K562 (cell line): ENCODE data around the gene MAZ. TPM values are rescaled to one million over a fixed set of nuclear protein-coding genes. Genes with fewer than 3 reads are reported as not detected.
A peak's percentile ranks its signal among the peaks of the same experiment; 100 is the strongest.

Experiments
- ATAC-seq: fragments of 200-7000 bp; cut with Tn5 transposase; 3 replicates; pipeline ENCODE4 v1.9.1; 2020; ENCODE audit warnings: moderate library complexity
- BruUV-seq: library from RNA; stranded (reverse); fragments of 400-500 nt; replicated peaks from 2 replicates; lab custom pipeline; 2021; lab: Mats Ljungman, UMichigan
- CTCF ChIA-PET: fragments of 300-600 bp; formaldehyde crosslinking; extraction: SDS; loops from one replicate; lab custom pipeline; 2021; ENCODE audit warnings: low intra/inter-chr PET ratio; lab: Yijun Ruan, JAX
- POLR2A ChIA-PET: fragments of 300-600, 350-650 bp; sonication (Branson Sonifier 250); formaldehyde crosslinking; extraction: SDS; loops from one replicate; lab custom pipeline; 2021; ENCODE audit warnings: antibody characterized with exemption, inconsistent platforms; lab: Yijun Ruan, JAX
- DNase-seq, 4 experiments: peaks; one replicate each; pipeline versions ENCODE4 v3.0.0 to v3.0.0-alpha.2; 2011 to 2018; ENCODE audit warnings: low spot score in 3 of 4, mixed read lengths in 3 of 4; ENCODE audit errors: extremely low read depth in 1 of 4
- FAIRE-seq: peaks from 2 replicates; lab custom pipeline; 2011; peaks lifted over from hg19 to GRCh38; lab: Jason Lieb, UNC
- H2AFZ ChIP-seq: 2 replicates; pipeline ENCODE4 v1.6.0; 2011; ENCODE audit warnings: low read depth, low read length, control low read depth, inconsistent platforms
- H3K27ac ChIP-seq: fragments of 200-600 bp; 3 replicates; pipeline ENCODE4 v1.8.0; 2011; ENCODE audit warnings: low read depth, mild to moderate bottlenecking, control low read depth, inconsistent platforms, low read length, moderate library complexity, mixed read lengths; ENCODE audit errors: extremely low read depth
- H3K27me3 ChIP-seq, 2 experiments: fragments of 300-600 bp in 1 of 2; 2 replicates in 1 of 2; 3 replicates in 1 of 2; pipeline versions ENCODE4 v1.6.0 to v1.8.0; 2011; ENCODE audit warnings: inconsistent platforms in 2 of 2, low read length in 2 of 2, mild to moderate bottlenecking in 1 of 2, mixed read lengths in 1 of 2, moderate library complexity in 1 of 2; ENCODE audit not compliant: control insufficient read depth in 2 of 2, insufficient read depth in 2 of 2
- H3K36me3 ChIP-seq: fragments of 300-600 bp; 3 replicates; pipeline ENCODE4 v1.8.0; 2011; ENCODE audit warnings: mild to moderate bottlenecking, low read length, inconsistent platforms; ENCODE audit not compliant: control insufficient read depth, insufficient read depth
- H3K4me1 ChIP-seq, 2 experiments: fragments of 200-600 bp in 1 of 2; replicated peaks in 1 of 2; 2 replicates in 1 of 2; 3 replicates in 1 of 2; pipeline versions ENCODE4 v1.5.1 to v1.8.0; 2011; ENCODE audit warnings: inconsistent platforms in 2 of 2, low read length in 2 of 2, mild to moderate bottlenecking in 1 of 2, mixed read lengths in 1 of 2, moderate library complexity in 1 of 2; ENCODE audit not compliant: control insufficient read depth in 2 of 2, insufficient read depth in 2 of 2
- H3K4me2 ChIP-seq: 2 replicates; pipeline ENCODE4 v1.6.1; 2011; ENCODE audit warnings: low read length, control low read depth, inconsistent platforms, mixed read lengths; ENCODE audit not compliant: insufficient read depth
- H3K4me3 ChIP-seq: fragments of 200-600 bp; sonication (generic), shearing (Covaris generic); 2 replicates; pipeline ENCODE4 v1.5.1; 2016; ENCODE audit warnings: control low read depth, inconsistent platforms
- H3K79me2 ChIP-seq: fragments of 200-600 bp; 3 replicates; pipeline ENCODE4 v1.8.0; 2011; ENCODE audit warnings: low read length, inconsistent platforms; ENCODE audit not compliant: control insufficient read depth, insufficient read depth
- H3K9ac ChIP-seq, 2 experiments: 2 replicates each; pipeline versions ENCODE4 v1.6.0 to v1.6.1; 2011; ENCODE audit warnings: low read depth in 2 of 2, low read length in 2 of 2, control low read depth in 1 of 2, inconsistent platforms in 1 of 2, mild to moderate bottlenecking in 1 of 2, mixed read lengths in 1 of 2; ENCODE audit not compliant: insufficient read depth in 1 of 2
- H3K9me1 ChIP-seq: one replicate; pipeline ENCODE4 v1.6.0; 2011; ENCODE audit warnings: inconsistent platforms, mild to moderate bottlenecking, low read length, moderate library complexity; ENCODE audit not compliant: control insufficient read depth, insufficient read depth
- H3K9me3 ChIP-seq: replicated peaks from 2 replicates; pipeline ENCODE4 v1.5.1; 2011; ENCODE audit warnings: low read depth, low read length, inconsistent platforms; ENCODE audit not compliant: control insufficient read depth, insufficient read depth
- H4K20me1 ChIP-seq: replicated peaks from 2 replicates; pipeline ENCODE4 v1.6.1; 2011; ENCODE audit warnings: low read length, inconsistent platforms, mixed read lengths; ENCODE audit not compliant: control insufficient read depth, insufficient read depth
- ARID1B ChIP-seq: fragments of 450-650 bp; IDR thresholded peaks from 2 replicates; pipeline ENCODE4 v1.6.1; 2016; ENCODE audit warnings: antibody characterized with exemption, mild to moderate bottlenecking, inconsistent platforms
- C11orf30 ChIP-seq: fragments of 450-650 bp; IDR thresholded peaks from 2 replicates; pipeline ENCODE4 v1.6.1; 2016; ENCODE audit warnings: low read depth, mild to moderate bottlenecking
- CBFA2T2 ChIP-seq: fragments of 450-650 bp; conservative IDR thresholded peaks from 2 replicates; pipeline ENCODE4 v1.6.1; 2017; ENCODE audit warnings: mild to moderate bottlenecking
- CBFA2T3 ChIP-seq: fragments of 450-650 bp; IDR thresholded peaks from 2 replicates; pipeline ENCODE4 v1.6.1; 2017
- FOXA3 ChIP-seq, 2 experiments: fragments of 450-650 bp in 1 of 2; sonication (generic) in 1 of 2; formaldehyde crosslinking; IDR thresholded peaks in 1 of 2; conservative IDR thresholded peaks in 1 of 2; 2 replicates each; pipeline versions ENCODE4 v1.4.0 to v1.8.0; 2020 to 2022; ENCODE audit warnings: mild to moderate bottlenecking in 2 of 2, missing genetic modification reagents in 1 of 2
- KDM1A ChIP-seq, 2 experiments: fragments of 450-650 bp; IDR thresholded peaks; 2 replicates each; pipeline ENCODE4 v1.6.1; 2016; ENCODE audit warnings: mild to moderate bottlenecking in 2 of 2
- MAFG ChIP-seq: fragments of 450-650 bp; conservative IDR thresholded peaks from 2 replicates; pipeline ENCODE4 v1.6.1; 2016; ENCODE audit warnings: missing genetic modification characterization, missing compliant biosample characterization
- NFE2 ChIP-seq: IDR thresholded peaks from 2 replicates; pipeline ENCODE4 v1.6.1; 2014; ENCODE audit warnings: antibody characterized with exemption, low read depth
- NRF1 ChIP-seq, 2 experiments: fragments of 450-650 bp; IDR thresholded peaks in 1 of 2; conservative IDR thresholded peaks in 1 of 2; 2 replicates each; pipeline ENCODE4 v1.6.1; 2014; ENCODE audit warnings: mild to moderate bottlenecking in 2 of 2
- PCBP2 ChIP-seq: fragments of 200-400 bp; formaldehyde crosslinking; IDR thresholded peaks from 2 replicates; pipeline ENCODE4 v1.6.1; 2018; ENCODE audit warnings: low read length, low read depth, mild to moderate bottlenecking, moderate library complexity; ENCODE audit not compliant: poor library complexity, severe bottlenecking
- POLR2G ChIP-seq: fragments of 200-400 bp; formaldehyde crosslinking; IDR thresholded peaks from 2 replicates; pipeline ENCODE4 v1.6.1; 2017; ENCODE audit warnings: low read depth, mild to moderate bottlenecking, antibody characterized with exemption, low read length, moderate library complexity
- RBFOX2 ChIP-seq: fragments of 200-400 bp; formaldehyde crosslinking; IDR thresholded peaks from 2 replicates; pipeline ENCODE4 v1.6.1; 2017; ENCODE audit warnings: low read depth, mild to moderate bottlenecking, low read length, moderate library complexity
- SPI1 ChIP-seq: IDR thresholded peaks from 2 replicates; pipeline ENCODE4 v1.6.1; 2011; ENCODE audit warnings: low read depth, low read length, control low read depth, borderline replicate concordance
- ZBTB7A ChIP-seq: IDR thresholded peaks from 2 replicates; pipeline ENCODE4 v1.6.1; 2011; ENCODE audit warnings: low read depth, mild to moderate bottlenecking, low read length, moderate library complexity, borderline replicate concordance; ENCODE audit not compliant: control insufficient read depth
- ZBTB8A ChIP-seq: fragments of 450-650 bp; IDR thresholded peaks from 2 replicates; pipeline ENCODE4 v1.6.1; 2018; ENCODE audit warnings: mild to moderate bottlenecking, moderate library complexity; ENCODE audit not compliant: partially characterized antibody
- ZNF24 ChIP-seq: fragments of 450-650 bp; IDR thresholded peaks from 2 replicates; pipeline ENCODE4 v1.6.1; 2016
- ZNF282 ChIP-seq: sonication (generic); formaldehyde crosslinking; IDR thresholded peaks from 2 replicates; pipeline ENCODE4 v1.8.1; 2023; ENCODE audit warnings: missing genetic modification reagents
- ZNF316 ChIP-seq: fragments of 450-650 bp; IDR thresholded peaks from 2 replicates; pipeline ENCODE4 v1.6.1; 2016
- WGBS: fragments of 100-300 bp; shearing (Covaris generic); methylation state at CpG from one replicate; pipeline ENCODE4 v1.1.6; 2016; ENCODE audit warnings: low coverage, mixed read lengths; ENCODE audit not compliant: insufficient coverage; ENCODE audit errors: missing lambda C conversion rate; 5-methylcytosine and 5-hydroxymethylcytosine counted together
- in situ Hi-C: fragments of 300-500 bp; cut with MboI; formaldehyde crosslinking; loops from 4 replicates; pipeline ENCODE4 v1.15.0; 2018; ENCODE audit warnings: inconsistent platforms, mixed read lengths
- intact Hi-C: fragments of 100-400 bp; cut with micrococcal nuclease; formaldehyde crosslinking; loops from 2 replicates; pipeline ENCODE4 v1.14.2; 2022
- polyA plus RNA-seq, 8 experiments: library from polyadenylated mRNA; depleted of rRNA in 4 of 8; stranded (reverse) in 5 of 8; unstranded in 3 of 8; fragments of >200 nt; fragmentation: Nextera tagmentation in 2 of 8; fragmentation: Illumina TruSeq in 1 of 8; extraction: Ambion mirVana in 2 of 8; extraction: Trizol in 1 of 8; gene quantifications; 2 replicates each; pipeline versions ENCODE4 v1.2.1 to v1.2.3, GENCODE V29; 2011 to 2014; ENCODE audit warnings: inconsistent platforms in 1 of 8, missing spikeins in 1 of 8
- total RNA-seq, 7 experiments: library from RNA; depleted of rRNA in 6 of 7; stranded (reverse); fragments of >200 nt in 6 of 7; fragmentation: Illumina TruSeq in 2 of 7; extraction: Trizol in 2 of 7; gene quantifications; 2 replicates each; pipeline versions ENCODE4 v1.2.1 to v1.2.3, GENCODE V29; 2011 to 2021; ENCODE audit warnings: low replicate concordance in 1 of 7
- TF ChIP-seq, protein P1 (sequence below): sonication (generic); formaldehyde crosslinking; IDR thresholded peaks from 2 replicates; pipeline ENCODE4 v1.8.0; 2022; ENCODE audit warnings: missing genetic modification reagents, mild to moderate bottlenecking, moderate library complexity, borderline replicate concordance

Gene MAZ
- total and polyA plus RNA-seq, 9 of the 15 experiments (the other 6 are each of a cell fraction or from before 2014, with no cell fraction given), result 45.4 to 532 (median 250) TPM

DNA sequence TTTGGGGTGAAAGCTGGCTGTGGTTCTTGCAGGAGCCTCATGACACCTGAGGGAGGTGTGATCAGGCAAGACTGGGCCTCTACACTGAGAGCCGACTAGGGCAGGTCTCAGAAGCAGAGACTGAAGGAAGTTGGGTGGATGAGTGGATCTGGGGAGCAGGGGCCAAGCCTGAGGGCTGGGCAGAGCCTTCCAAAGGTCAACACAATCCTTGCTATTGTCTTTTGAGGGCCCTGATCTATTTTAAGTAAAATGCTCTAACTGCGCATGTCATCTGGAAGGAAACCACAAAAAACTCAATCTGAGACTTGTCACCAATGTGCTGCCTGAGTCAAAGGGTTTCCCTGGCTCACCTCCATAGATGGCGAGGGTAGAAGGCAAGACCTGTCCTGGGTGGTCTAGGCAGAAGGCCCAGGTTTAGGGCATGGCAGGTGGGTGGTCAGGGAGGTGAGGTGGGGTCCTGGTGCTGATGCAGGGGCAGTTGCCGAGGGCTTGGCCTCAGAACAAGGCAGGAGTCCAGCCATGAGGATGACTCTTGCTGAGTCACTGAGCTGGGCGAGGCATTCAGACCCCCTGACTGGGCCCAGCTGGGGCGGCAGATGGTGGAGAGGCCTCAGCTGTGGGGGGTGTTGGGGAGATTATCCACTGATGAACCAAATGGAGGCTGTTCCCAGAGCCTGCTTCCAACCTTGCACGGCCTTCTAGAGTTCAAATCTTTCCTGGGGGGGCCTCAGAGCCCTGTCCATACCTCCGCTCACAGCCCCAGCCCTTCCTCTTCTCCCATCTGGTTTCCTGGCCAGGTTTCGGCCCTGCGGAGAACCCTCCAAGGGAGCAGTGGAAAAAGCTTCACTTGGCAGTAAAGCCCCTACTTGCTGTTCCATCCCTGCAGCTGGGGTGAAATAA lies 19.1 kb downstream of the MAZ start:
- Histone ChIP-seq H3K36me3 (no peaks in the 10 kb centered on the region; the same call in 2 of the 3 replicates), H3K79me2 (no peaks in the 10 kb centered on the region), H3K9me3 (no peaks in the 10 kb centered on the region), H3K4me3 (no peak overlapping the region), H2AFZ (no peak overlapping the region), H3K9me1 (peaks cover 3% of the 10 kb centered on the region), H3K4me1 (peaks cover 16 to 29% of the 10 kb centered on the region in 2 experiments), H3K27ac (no peak overlapping the region), H4K20me1 (no peaks in the 10 kb centered on the region; the same call in 1 of the 2 replicates), H3K9ac (peak overlapping the region in 1 of 2 experiments; percentile 70; a peak in 2 of 4 replicates), H3K27me3 (peaks cover 2 to 8% of the 10 kb centered on the region in 2 experiments; a peak in 3 of 5 replicates), H3K4me2 (0 out of 2 replicates have a peak overlapping the region, but pooled peaks have one; percentile 1)
- FAIRE-seq, result peak; percentile 52
- no TSS peak for BruUV-seq
- in situ Hi-C loops, result no loop called here
- intact Hi-C loops, result no loop called here
- peak; percentile 39 to 44 (median 42) for DNase-seq
- ATAC-seq, result peak; percentile 51
- WGBS, result 41% methylated on average over 10 of the region's 10 CpGs
- no peak for TF ChIP-seq SPI1
- peak; percentile 45; the same call in 1 of the 2 replicates for TF ChIP-seq ZBTB7A
- peak; percentile 72 for TF ChIP-seq C11orf30
- TF ChIP-seq ARID1B, result peak; percentile 32; the same call in 1 of the 2 replicates
- TF ChIP-seq PCBP2, result no peak
- peak; percentile 73 to 78 for TF ChIP-seq NRF1 (conservative IDR thresholded peaks at IDR 0.05 in 1 of 2, IDR thresholded peaks at IDR 0.05 in 1 of 2)
- TF ChIP-seq CBFA2T2, result peak; percentile 33
- no peak for TF ChIP-seq ZBTB8A
- no peak for TF ChIP-seq ZNF24
- peak; percentile 53; the same call in 1 of the 2 replicates for TF ChIP-seq MAFG (tag)
- 0 out of 2 replicates have a peak, but pooled peaks have one; percentile 24 for TF ChIP-seq ZNF282 (CRISPR knock-in tag)
- TF ChIP-seq, protein P1, sequence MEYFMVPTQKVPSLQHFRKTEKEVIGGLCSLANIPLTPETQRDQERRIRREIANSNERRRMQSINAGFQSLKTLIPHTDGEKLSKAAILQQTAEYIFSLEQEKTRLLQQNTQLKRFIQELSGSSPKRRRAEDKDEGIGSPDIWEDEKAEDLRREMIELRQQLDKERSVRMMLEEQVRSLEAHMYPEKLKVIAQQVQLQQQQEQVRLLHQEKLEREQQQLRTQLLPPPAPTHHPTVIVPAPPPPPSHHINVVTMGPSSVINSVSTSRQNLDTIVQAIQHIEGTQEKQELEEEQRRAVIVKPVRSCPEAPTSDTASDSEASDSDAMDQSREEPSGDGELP, result peak; percentile 39; the same call in 1 of the 2 replicates
- peak in 1 of 2 experiments; percentile 15; a peak in 1 of 4 replicates for TF ChIP-seq KDM1A (IDR thresholded peaks at IDR 0.05)
- TF ChIP-seq NFE2, result peak; percentile 77
- TF ChIP-seq ZNF316, result peak; percentile 57
- no peak for TF ChIP-seq FOXA3 (CRISPR knock-in tag; conservative IDR thresholded peaks at IDR 0.05 in 1 of 2, IDR thresholded peaks at IDR 0.05 in 1 of 2)
- 0 out of 2 replicates have a peak, but pooled peaks have one; percentile 21 for TF ChIP-seq RBFOX2
- TF ChIP-seq CBFA2T3, result peak; percentile 45
- peak; percentile 51; the same call in 1 of the 2 replicates for TF ChIP-seq POLR2G
- CTCF ChIA-PET, result no interaction called here
- POLR2A ChIA-PET, result interaction anchor here (0.6 to 1.0 kb wide), 8 partner anchors 9 to 98 kb away, joined by 3 to 7 read pairs (median 4); partner anchors contain the start of gene PAGR1
